ENCODE measurements around the gene RASGEF1B.
A peak's percentile ranks its signal among the peaks of the same experiment; 100 is the strongest.
"Not testable (repeated sequence)": the region's sequence is repeated elsewhere in the genome, so short reads cannot be mapped to it uniquely, and the experiment has no call there.

RASGEF1B gene

DNA sequence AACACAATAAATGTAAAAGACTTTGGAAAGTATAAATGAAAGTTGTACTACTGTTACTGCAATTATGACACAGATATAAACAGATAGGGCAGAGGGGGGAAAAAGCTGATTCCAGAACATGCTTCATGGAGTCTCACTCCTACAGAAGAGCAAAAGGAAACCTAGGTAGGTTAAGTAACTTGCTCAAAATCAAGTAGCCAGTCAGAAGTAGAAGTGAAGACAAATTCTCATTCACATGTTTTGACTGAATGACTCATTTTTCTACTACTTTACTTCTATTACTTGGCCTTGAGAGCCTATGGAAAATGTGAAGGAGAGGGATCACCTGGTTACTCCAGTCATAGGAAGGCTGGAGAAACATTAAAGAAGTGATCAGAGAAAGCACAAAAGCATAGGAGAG is 23.6 kb upstream of the RASGEF1B start:
- no peak for DNase-seq

- DNase-seq: no peak
Observed at GRCh38 chr4:81494031-81494431, 22.3 kb upstream of the RASGEF1B start.

GRCh38 chr4:81492606-81493230 is 21.0 kb upstream of the RASGEF1B start:
- DNase-seq: no peak

DNA sequence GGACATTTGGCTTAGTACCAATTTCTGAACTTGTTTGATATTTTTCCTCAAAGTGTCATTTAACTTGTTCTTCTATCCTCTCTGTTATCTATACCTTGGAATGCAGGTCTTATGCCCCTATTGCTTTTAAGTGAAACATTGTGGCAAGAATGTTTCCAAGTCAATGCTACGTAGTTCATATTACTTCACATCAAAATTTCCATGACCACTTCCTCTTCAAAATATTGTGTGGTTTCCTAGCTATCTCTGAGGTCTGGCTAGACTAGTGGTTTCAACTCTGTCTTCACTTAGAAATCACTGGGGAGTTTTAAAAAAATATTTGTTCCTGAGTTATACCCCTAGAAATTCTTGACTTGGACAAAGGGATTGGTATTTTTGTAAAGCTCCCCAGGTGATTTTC is 20.2 kb upstream of the RASGEF1B start:
- no peak for DNase-seq

GRCh38 chr4:81490403-81491160 is 18.9 kb upstream of the RASGEF1B start:
- no peak for DNase-seq

- no peak for DNase-seq
Observed at GRCh38 chr4:81486502-81486901, 14.8 kb upstream of the RASGEF1B start.

DNA sequence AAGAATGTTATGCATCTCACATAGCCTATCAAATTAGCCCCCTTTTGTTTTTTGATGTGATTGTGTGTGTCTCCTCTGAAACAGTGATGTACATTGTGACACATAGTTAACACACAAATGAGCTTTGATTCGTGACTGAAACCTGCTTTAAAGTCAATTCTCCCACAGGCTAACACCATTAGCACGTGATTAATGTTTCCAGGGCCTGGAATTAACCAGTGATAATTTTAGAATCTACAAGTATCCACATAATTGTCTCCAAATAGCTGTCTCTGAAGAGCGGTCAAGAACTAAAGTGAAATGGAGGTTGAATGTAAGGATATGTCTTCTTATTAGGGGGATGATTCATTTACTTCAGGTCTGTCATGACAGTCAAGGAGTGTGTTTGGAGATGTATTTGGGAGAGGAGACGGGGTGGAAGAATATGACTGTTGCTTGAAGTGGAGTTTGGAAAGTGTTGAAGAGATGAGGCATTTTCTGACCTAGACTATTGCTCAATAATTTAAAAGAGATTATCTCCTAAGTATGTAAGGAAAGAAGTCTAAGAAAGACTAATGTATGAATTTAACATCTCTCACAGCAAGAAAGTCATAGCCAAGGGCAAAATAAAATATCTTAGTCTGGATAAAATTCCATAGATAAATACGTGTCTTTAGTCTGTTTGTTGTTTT is 13.7 kb upstream of the RASGEF1B start:
- DNase-seq: no peak

GRCh38 chr4:81482326-81482725 is 10.6 kb upstream of the RASGEF1B start:
- DNase-seq: no peak

DNA sequence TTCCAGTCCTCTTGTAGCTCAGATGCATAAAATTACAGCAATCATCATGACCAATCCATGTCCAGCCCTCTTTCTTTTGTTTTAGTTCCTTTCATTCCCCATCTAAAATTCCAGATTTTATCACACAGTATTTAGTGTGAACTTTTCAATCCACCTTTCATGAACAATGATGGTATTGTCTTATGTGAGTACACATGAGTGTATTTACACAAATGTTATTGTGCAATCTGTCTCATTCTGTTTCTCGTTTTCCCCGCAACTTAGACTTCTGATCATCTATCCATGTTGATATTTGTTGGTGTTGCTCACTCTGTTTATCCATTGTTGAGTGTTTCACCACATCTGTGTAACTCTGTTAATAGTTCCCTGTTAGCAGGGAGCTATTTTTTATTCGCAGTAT is 9.4 kb upstream of the RASGEF1B start:
- DNase-seq: no peak

DNA sequence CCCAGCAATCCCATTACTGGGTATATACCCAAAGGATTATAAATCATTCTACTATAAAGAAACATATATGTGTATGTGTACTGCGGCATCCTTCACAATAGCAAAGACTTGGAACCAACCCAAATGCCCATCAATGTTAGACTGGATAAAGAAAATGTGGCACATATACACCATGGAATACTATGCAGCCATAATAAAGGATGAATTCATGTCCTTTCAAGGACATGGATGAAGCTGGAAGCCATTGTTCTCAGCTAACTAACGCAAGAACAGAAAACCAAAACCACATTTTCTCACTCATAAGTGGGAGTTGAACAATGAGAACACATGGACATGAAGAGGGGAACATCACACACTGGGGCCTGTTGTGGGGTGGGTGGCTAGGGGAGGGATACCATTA is 7.9 kb upstream of the RASGEF1B start:
- not testable (repeated sequence) for DNase-seq

- not testable (repeated sequence) for DNase-seq
Observed at GRCh38 chr4:81473331-81474265, 1.9 kb upstream of the RASGEF1B start.

DNA sequence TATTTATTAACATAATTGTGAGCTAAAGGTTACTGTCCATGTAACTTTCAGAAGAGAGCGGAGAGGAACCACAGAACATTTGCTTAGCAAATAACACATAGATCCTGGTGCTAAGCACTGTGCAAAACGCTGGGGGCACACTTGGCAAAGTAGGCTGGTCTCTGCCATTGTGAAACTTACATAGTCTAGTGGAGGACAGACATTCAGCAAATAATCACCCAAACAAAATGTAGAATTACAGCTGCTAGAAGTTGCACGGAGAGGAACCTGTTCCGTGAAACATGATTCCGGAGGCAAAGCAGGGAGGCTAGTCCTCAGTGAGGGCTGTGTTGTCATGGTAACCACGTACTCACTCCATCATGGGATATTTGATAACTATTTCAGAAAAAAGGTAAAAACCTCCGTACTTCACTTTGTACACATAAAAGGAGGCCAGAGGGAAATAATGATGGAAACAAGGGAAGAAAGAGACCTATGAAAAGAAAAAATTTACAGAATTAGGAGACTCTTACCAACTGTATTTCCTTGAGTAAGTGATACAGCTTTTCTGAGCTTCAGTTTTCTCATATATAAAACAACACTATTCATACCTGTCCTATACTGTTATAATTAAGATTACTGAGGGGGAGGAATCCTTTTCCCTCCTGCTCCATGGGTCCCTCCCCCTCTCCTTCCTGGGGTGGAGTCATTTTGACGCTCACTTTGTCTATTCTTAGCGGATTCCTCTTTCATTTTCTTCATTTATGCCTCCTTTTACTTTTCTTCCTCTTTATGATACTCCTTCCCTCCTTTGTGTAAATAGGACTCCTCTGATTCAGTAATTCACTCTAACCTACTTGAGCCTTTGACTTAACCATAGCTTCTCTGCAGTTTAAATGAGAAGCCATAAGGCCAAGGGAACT is 825 bp upstream of the RASGEF1B start:
- peak; percentile 57 for DNase-seq

GRCh38 chr4:81471298-81471587 is 464 bp downstream of the RASGEF1B start:
- no peak for DNase-seq

DNA sequence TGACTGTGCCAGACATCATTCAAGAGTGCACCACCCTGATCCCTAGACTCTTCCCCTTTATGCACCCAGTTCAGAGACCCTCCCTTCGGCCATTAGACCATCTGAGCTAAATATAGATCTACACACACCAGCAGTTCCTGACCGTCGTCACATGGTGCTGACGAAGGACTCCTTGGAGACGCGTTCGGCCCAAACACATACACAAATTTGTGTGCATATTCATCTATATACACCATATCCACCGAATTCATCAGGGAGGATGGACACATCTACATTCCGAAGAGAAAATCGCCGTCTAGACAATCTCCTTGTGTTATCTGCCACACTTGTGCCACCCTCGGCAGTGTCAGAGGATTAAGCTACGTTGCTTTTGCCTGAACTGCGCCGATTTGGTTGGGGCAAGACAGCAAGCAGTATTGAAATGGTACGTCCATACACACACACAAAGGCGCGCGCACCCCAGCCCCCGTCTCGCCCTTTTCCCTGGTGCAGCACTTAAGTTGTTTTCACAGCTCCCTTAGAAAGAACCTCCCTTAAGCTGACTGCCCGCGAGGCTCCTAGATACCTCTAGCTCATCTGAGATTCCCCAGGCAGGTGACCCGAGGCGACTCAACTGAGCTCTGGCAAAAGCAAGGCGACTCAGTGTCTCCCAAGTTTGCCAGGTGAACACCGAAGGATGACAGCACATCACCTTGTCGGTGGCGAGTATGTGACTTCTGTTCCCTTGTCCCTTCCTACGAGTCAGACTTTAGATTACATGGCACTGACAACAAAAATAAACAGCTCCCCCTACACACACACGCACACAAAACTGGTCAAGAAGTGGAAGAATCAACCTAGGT is 1.0 kb downstream of the RASGEF1B start:
- DNase-seq: no peak

DNA sequence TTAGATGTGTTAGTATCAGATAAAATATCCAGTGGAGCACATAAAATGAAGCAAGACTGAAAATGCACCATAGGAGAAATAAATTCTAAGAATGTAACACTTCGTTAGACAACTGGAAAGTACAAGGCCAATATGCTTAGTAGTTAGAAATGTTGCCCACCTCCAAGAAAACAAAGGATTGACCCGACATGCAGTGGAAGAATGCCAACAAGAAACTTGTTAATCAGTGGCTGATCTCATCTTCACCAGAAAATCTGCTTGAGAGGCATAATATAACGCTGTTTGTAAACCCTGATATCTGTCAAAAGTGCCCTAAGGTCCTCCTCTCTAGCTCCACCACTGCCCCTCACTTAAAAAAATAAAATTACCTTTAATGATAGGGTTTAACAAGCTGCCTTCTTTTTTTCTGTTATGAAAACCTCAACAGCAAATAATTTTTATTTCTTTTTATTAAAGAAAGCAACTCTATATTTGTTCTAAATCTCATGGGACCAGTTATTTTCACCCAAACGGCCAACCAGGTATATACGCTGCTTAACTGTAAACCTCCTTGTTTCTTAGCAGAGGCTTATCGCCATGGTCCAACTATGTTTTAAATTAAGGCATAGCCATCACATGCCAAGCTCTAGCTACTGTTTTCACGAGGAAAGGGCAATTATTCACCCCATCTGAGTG is 1.8 kb downstream of the RASGEF1B start:
- no peak for DNase-seq

GRCh38 chr4:81468678-81469077 is 3.0 kb downstream of the RASGEF1B start:
- no peak for DNase-seq

- DNase-seq: no peak
Observed at GRCh38 chr4:81467672-81467964, 4.1 kb downstream of the RASGEF1B start.

- DNase-seq: no peak
Observed at GRCh38 chr4:81466841-81467671, 4.7 kb downstream of the RASGEF1B start.

DNA sequence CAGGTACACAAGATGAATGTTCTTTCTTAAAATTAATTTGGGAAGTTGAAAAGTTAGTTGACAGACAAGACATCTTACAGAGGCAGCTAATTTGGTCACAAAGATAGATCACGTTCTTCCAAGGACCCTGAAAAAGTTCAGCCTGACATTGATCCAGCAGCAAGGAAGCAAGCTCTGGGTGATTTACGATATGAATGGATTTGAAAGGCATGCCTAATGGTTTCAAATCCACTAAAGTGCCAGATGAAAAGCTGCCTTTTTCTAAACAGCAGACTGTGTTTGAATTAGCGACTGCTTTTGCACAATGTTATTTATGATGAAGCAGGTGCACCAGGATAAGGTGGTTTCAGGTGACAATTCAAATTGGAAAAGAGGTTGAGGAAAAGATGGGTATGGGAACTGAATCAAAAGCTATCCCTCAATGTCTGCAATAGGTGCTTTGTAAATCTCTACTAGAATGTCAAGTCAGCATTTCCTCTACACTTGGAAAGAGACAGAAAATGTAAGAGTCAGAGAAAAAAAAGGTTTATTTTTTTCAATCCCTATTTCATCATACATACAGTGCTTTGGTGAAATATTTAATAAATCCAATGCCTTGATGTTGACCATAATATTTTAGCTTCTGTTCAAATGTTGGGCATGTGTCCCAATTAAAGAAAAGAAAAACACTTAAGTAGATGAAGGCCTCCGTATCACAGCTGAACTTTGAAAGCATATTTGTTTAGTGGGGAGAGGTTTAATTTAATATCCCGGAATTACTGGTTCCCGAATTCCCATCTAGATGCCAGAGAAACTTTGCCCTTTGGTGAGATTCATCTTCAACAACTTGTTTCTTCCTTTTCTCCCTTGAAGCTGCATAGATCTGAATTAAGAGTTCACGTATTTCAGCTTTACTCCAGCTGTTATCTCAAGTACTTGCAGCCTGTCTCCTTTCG is 6.0 kb downstream of the RASGEF1B start:
- DNase-seq: peak; percentile 44
